NB4 (cell line): Measurements from ENCODE around the gene ZCCHC24.
A peak's percentile ranks its signal among the peaks of the same experiment; 100 is the strongest.

ENCODE experiments used
- DNase-seq: peaks from one replicate; pipeline ENCODE4 v3.0.0; 2010; ENCODE audit warnings: low read depth
- H3K4me3 ChIP-seq: one replicate; pipeline ENCODE4 v1.5.1; 2011; ENCODE audit warnings: mild to moderate bottlenecking, low read depth, low read length, moderate library complexity
- MAX ChIP-seq: IDR thresholded peaks from 2 replicates; pipeline ENCODE4 v1.6.1; 2011; ENCODE audit warnings: low read depth, low read length
- MYC ChIP-seq: IDR thresholded peaks from 2 replicates; pipeline ENCODE4 v1.6.1; 2011; ENCODE audit warnings: low read depth, low read length
- POLR2A ChIP-seq: IDR thresholded peaks from 2 replicates; pipeline ENCODE4 v1.6.1; 2011; ENCODE audit warnings: mild to moderate bottlenecking; ENCODE audit not compliant: insufficient read length; ENCODE audit errors: extremely low read depth
- TF ChIP-seq, protein P1 (sequence below): IDR thresholded peaks from one replicate; pipeline ENCODE4 v1.5.1; 2012; ENCODE audit warnings: low read depth, low read length

The ZCCHC24 gene

DNA sequence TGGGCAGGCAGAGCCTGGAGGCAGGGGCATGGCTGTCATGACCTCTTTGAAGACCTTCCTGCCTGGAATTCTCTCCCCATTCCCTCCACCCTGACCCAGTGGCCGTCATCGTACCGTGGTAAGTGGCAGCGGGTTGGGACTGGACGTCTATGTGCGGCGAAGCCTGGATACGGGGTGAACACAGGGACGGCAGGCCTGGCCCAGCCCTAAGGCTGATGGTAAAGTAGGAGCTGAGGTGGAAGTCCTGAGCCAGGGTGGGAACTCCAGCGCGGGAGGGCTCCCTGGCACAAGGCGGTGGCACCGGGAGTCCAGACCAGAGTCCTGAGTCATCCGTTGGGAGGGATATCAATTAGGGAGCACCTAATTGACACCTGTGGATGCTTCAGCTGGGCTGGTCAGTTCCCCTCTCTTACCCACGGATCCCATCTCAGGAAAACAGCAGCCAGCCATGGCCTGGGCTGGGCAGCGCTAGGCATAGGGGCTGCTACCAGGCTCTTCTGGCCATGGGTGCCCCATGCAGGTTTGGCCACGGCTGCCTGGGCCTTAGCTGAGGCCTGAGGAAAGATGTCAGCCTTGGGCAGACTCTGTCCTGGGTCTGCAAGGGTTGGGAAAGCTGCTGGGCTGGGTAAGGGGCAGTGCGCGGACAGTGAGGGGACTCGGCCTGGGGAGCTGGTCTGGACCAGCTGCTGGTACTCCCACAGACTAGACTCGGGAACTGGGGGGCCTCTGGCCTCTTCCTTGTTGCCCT, 94.8 kb downstream of the ZCCHC24 start:
- TF ChIP-seq MAX (no peak), MYC (no peak), POLR2A (no peak)
- TF ChIP-seq, protein P1, sequence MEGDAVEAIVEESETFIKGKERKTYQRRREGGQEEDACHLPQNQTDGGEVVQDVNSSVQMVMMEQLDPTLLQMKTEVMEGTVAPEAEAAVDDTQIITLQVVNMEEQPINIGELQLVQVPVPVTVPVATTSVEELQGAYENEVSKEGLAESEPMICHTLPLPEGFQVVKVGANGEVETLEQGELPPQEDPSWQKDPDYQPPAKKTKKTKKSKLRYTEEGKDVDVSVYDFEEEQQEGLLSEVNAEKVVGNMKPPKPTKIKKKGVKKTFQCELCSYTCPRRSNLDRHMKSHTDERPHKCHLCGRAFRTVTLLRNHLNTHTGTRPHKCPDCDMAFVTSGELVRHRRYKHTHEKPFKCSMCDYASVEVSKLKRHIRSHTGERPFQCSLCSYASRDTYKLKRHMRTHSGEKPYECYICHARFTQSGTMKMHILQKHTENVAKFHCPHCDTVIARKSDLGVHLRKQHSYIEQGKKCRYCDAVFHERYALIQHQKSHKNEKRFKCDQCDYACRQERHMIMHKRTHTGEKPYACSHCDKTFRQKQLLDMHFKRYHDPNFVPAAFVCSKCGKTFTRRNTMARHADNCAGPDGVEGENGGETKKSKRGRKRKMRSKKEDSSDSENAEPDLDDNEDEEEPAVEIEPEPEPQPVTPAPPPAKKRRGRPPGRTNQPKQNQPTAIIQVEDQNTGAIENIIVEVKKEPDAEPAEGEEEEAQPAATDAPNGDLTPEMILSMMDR = no peak
- no peak for DNase-seq
- H3K4me3 ChIP-seq = peak overlapping the region; percentile 94

DNA sequence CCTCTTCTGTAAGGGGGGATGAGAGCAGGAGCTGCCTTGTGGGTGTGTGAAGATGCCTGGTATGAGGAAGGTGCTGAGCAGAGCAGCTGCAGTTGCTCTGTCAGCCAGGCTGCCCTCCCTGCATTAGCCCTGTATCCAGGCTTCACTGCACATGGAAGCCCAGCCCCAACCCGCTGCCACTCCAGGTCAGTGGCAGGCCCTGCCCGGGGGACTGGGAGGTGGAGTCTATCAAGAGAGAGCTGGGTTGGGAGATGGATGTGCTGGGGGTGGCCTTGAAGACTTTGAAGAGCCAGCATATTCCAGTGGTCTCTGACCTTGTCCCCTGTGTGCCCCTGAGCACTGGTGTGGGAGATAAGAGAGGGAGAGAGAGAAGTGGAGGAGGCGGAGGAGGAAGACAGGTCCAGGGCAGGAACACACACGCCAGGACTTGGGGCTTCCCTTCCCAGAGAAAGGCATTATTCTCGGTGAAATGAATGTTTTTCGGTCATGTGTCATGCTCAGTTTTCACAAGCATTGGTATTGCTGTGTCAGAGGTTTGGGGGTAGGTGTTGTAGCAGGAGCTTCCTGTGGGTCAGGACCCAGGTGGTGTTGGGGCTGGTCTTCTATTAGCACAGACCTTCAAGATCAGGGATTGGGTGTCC, 95.5 kb downstream of the ZCCHC24 start:
- TF ChIP-seq MAX = no peak
- no peak for TF ChIP-seq MYC
- TF ChIP-seq, protein P1 = no peak
- TF ChIP-seq POLR2A = no peak
- H3K4me3 ChIP-seq = peak overlapping the region; percentile 94
- no peak for DNase-seq

DNA sequence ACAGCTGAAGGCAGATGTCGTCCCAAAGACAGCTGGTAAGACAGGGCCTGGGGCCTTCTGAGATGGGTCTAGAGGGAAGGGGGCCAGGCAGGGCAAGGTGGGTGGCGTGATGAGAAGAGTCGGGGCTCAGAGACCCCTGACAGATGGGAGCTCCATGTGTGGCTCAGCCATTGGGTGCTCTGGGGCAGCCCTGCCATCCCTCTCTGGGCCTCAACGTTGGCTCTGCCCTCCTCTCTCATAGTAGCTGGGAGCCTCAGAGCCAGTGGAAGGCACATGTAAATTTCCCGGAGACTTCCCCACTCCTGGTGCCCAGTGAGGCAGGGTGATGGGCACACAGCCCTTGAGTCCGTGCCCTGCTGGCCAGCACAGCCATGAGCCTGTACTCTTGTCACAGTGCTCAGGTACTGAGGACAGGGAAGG, 96.3 kb downstream of the ZCCHC24 start:
- TF ChIP-seq, protein P1 = no peak
- TF ChIP-seq MAX (no peak), POLR2A (no peak), MYC (no peak)
- no peak for DNase-seq
- H3K4me3 ChIP-seq = peak overlapping the region; percentile 94

- no peak for DNase-seq
- H3K4me3 ChIP-seq = peak overlapping the region; percentile 94
- TF ChIP-seq, protein P1 = no peak
- TF ChIP-seq MAX = no peak
- TF ChIP-seq MYC = no peak
These were observed 96.8 kb downstream of the ZCCHC24 start for GRCh38 chr10:79348640-79348988.

GRCh38 chr10:79347894-79348639, 97.4 kb downstream of the ZCCHC24 start:
- peak; percentile 92 for DNase-seq
- TF ChIP-seq MYC (peak; percentile 99), POLR2A (no peak), MAX (peak; percentile 97)
- TF ChIP-seq, protein P1 = no peak
- H3K4me3 ChIP-seq = peak overlapping the region; percentile 94
